A549 (cell line): Measurements from ENCODE around the gene TDRD12.

Experiments used
- BHLHE40 ChIP-seq: IDR thresholded peaks from 2 replicates; pipeline ENCODE4 v1.6.1; 2012; ENCODE audit warnings: low read depth, low read length, inconsistent platforms
- CBX8 ChIP-seq: fragments of 200-600 bp; sonication (generic); IDR thresholded peaks from 2 replicates; pipeline ENCODE4 v1.6.1; 2016
- EP300 ChIP-seq, 2 experiments: fragments of >200 bp; sonication (Bioruptor Twin); formaldehyde crosslinking; IDR thresholded peaks; 2 replicates in 1 of 2; 3 replicates in 1 of 2; pipeline ENCODE4 v1.6.1; 2016 to 2017
- JUNB ChIP-seq: fragments of >200 bp; sonication (Bioruptor Twin); formaldehyde crosslinking; IDR thresholded peaks from 2 replicates; pipeline ENCODE4 v1.6.1; 2016
- POLR2A ChIP-seq: IDR thresholded peaks from 2 replicates; pipeline ENCODE4 v1.6.1; 2012; ENCODE audit warnings: mild to moderate bottlenecking, low read length

DNA sequence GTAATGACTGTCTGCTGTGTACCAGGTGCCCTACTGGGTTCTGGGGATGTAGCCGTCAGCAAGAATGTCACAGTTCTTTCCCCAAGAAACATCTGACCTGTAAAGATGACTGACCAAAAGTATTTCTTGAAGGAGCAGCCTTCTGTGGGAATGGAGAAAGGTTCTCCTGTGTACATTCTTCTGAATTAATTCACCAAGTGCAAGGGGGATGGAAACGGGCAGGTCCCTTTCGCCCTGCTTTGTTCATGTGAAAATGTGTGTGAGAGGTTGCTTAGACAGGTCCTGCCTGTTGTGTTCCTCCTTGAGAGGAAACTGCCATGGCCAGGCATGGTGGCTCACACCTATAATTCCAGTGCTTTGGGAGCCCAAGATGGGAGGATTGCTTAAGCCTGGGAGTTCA lies 93.0 kb downstream of the TDRD12 start:
- no peak for TF ChIP-seq BHLHE40
- no peak for TF ChIP-seq JUNB
- TF ChIP-seq POLR2A, result no peak
- TF ChIP-seq CBX8, result no peak
- TF ChIP-seq EP300 (IDR thresholded peaks at IDR 0.05), result no peak
